NCI-H2227 treated with DMSO at 0.1 percent for 48 hours (cell line): ENCODE results near the gene LDHA.

ENCODE experiments used
- DNase-seq: peaks from one replicate; lab custom pipeline; 2025; lab: John Stamatoyannopoulos, UW

The LDHA gene

GRCh38 chr11:18394275-18394927 lies at the start of gene LDHA:
Gene LDHA (plus strand): TSS chr11:18394563. CDS start chr11:18396843, 2,280 bp downstream.
- DNase-seq, result peak; percentile 90

- no peak for DNase-seq
Measured at GRCh38 chr11:18347471-18348125, 46.8 kb upstream of the LDHA start.

GRCh38 chr11:18352581-18352980 lies 41.8 kb upstream of the LDHA start:
- DNase-seq, result no peak

- DNase-seq, result no peak
Measured at GRCh38 chr11:18358646-18359045, 35.7 kb upstream of the LDHA start.

- DNase-seq, result no peak
Measured at GRCh38 chr11:18361154-18361553, 33.2 kb upstream of the LDHA start.

- DNase-seq, result no peak
Measured at GRCh38 chr11:18364495-18365073, 29.8 kb upstream of the LDHA start.

- no peak for DNase-seq
Measured at GRCh38 chr11:18365741-18366140, 28.6 kb upstream of the LDHA start.

- no peak for DNase-seq
Measured at GRCh38 chr11:18366286-18366685, 28.1 kb upstream of the LDHA start.

- no peak for DNase-seq
Measured at GRCh38 chr11:18367431-18367830, 26.9 kb upstream of the LDHA start.

GRCh38 chr11:18368221-18368620 lies 26.1 kb upstream of the LDHA start:
- DNase-seq, result no peak

GRCh38 chr11:18369398-18369797 lies 25.0 kb upstream of the LDHA start:
- no peak for DNase-seq

- DNase-seq, result no peak
Measured at GRCh38 chr11:18371279-18371678, 23.1 kb upstream of the LDHA start.

GRCh38 chr11:18372201-18372600 lies 22.2 kb upstream of the LDHA start:
- DNase-seq, result no peak

GRCh38 chr11:18374956-18375355 lies 19.4 kb upstream of the LDHA start:
- DNase-seq, result no peak

- no peak for DNase-seq
Measured at GRCh38 chr11:18375941-18376340, 18.4 kb upstream of the LDHA start.

- DNase-seq, result no peak
Measured at GRCh38 chr11:18379201-18379600, 15.2 kb upstream of the LDHA start.

- DNase-seq, result no peak
Measured at GRCh38 chr11:18383388-18384156, 10.8 kb upstream of the LDHA start.

- DNase-seq, result no peak
Measured at GRCh38 chr11:18384157-18384641, 10.2 kb upstream of the LDHA start.

- no peak for DNase-seq
Measured at GRCh38 chr11:18390088-18390487, 4.3 kb upstream of the LDHA start.

- DNase-seq, result no peak
Measured at GRCh38 chr11:18392434-18393321, 1.7 kb upstream of the LDHA start.

- DNase-seq, result no peak
Measured at GRCh38 chr11:18393581-18394274, 635 bp upstream of the LDHA start.
